Activated naive CD4-positive, alpha-beta T cell treated with anti-CD3 and anti-CD28 coated beads for 36 hours (primary cell): ENCODE results near the gene PDE6B. TPM values are rescaled to one million over a fixed set of nuclear protein-coding genes. Genes with fewer than 3 reads are reported as not detected.
"Not testable (repeated sequence)": the region's sequence is repeated elsewhere in the genome, so short reads cannot be mapped to it uniquely, and the experiment has no call there.

ENCODE experiments used
- CTCF ChIA-PET: fragments of 350-600 bp; sonication (Branson Sonifier 250); formaldehyde crosslinking; loops from one replicate; lab custom pipeline; 2021; ENCODE audit warnings: antibody characterized with exemption; lab: Charles Lee
- DNase-seq: peaks from one replicate; pipeline ENCODE4 v3.0.0-alpha.2; 2020
- H3K27ac Mint-ChIP-seq: one replicate; pipeline ENCODE4 v1.8.0; 2021; ENCODE audit warnings: mild to moderate bottlenecking, mixed read lengths
- H3K27me3 Mint-ChIP-seq: one replicate; pipeline ENCODE4 v1.8.0; 2021; ENCODE audit warnings: low read depth, mixed read lengths
- H3K36me3 Mint-ChIP-seq: one replicate; pipeline ENCODE4 v1.8.0; 2021; ENCODE audit warnings: low read depth, mixed read lengths
- H3K4me1 Mint-ChIP-seq: one replicate; pipeline ENCODE4 v1.8.0; 2021; ENCODE audit warnings: low read depth, mixed read lengths
- H3K4me3 Mint-ChIP-seq: one replicate; pipeline ENCODE4 v1.8.0; 2021; ENCODE audit warnings: mild to moderate bottlenecking, moderate library complexity, mixed read lengths
- H3K9me3 Mint-ChIP-seq: one replicate; pipeline ENCODE4 v1.8.0; 2021; ENCODE audit warnings: mixed read lengths
- intact Hi-C: fragments of 100-400 bp; cut with micrococcal nuclease; formaldehyde crosslinking; loops from one replicate; pipeline ENCODE4 v1.15.1; 2023
- total RNA-seq, 2 experiments: library from RNA; stranded (reverse); gene quantifications; one replicate each; pipeline ENCODE4 v1.2.3, GENCODE V29; 2021

Gene PDE6B
- total RNA-seq, 2 experiments from 2014 or later, result 17.4 to 18.1 TPM

- H3K4me1 Mint-ChIP-seq, result no peaks in the 10 kb centered on the region
- CTCF ChIA-PET, result no interaction called here
- H3K27me3 Mint-ChIP-seq, result peaks cover 5% of the 10 kb centered on the region
- intact Hi-C loops, result no loop called here
- peaks cover 2% of the 10 kb centered on the region for H3K9me3 Mint-ChIP-seq
- H3K27ac Mint-ChIP-seq, result no peak overlapping the region
- no peak overlapping the region for H3K4me3 Mint-ChIP-seq
- DNase-seq, result no peak
- H3K36me3 Mint-ChIP-seq, result no peaks in the 10 kb centered on the region
Observed at GRCh38 chr4:637536-638280, 12.3 kb downstream of the PDE6B start.

GRCh38 chr4:642366-642765 is 17.0 kb downstream of the PDE6B start:
- H3K9me3 Mint-ChIP-seq, DNase-seq, H3K27ac Mint-ChIP-seq, H3K4me1 Mint-ChIP-seq, H3K36me3 Mint-ChIP-seq, H3K27me3 Mint-ChIP-seq, H3K4me3 Mint-ChIP-seq, intact Hi-C loops: not testable (repeated sequence)
- CTCF ChIA-PET, result interaction anchor here (0.7 kb wide), 1 partner anchor 239 kb away, joined by 4 read pairs; no protein-coding TSS in a partner anchor

GRCh38 chr4:646460-646859 is 21.1 kb downstream of the PDE6B start:
- intact Hi-C loops, result no loop called here
- H3K27me3 Mint-ChIP-seq, result peaks cover 3% of the 10 kb centered on the region
- peak; percentile 47 for DNase-seq
- no peaks in the 10 kb centered on the region for H3K9me3 Mint-ChIP-seq
- H3K27ac Mint-ChIP-seq, result no peak overlapping the region
- H3K36me3 Mint-ChIP-seq, result no peaks in the 10 kb centered on the region
- H3K4me3 Mint-ChIP-seq, result peak overlapping the region; percentile 60
- H3K4me1 Mint-ChIP-seq, result peaks cover 5% of the 10 kb centered on the region
- CTCF ChIA-PET, result no interaction called here

GRCh38 chr4:647481-647880 is 22.1 kb downstream of the PDE6B start:
- no peak for DNase-seq
- Mint-ChIP-seq H3K27me3 (peaks cover 3% of the 10 kb centered on the region), H3K4me3 (no peak overlapping the region), H3K9me3 (no peaks in the 10 kb centered on the region), H3K4me1 (peaks cover 5% of the 10 kb centered on the region), H3K27ac (no peak overlapping the region), H3K36me3 (no peaks in the 10 kb centered on the region)
- CTCF ChIA-PET, result interaction anchor here (0.6 kb wide), 1 partner anchor 266 kb away, joined by 3 read pairs; no protein-coding TSS in a partner anchor
- intact Hi-C loops, result no loop called here

- CTCF ChIA-PET, result interaction anchor here (0.6 to 1.4 kb wide), 2 partner anchors 46 to 62 kb away, joined by 4 to 5 read pairs; no protein-coding TSS in a partner anchor
- H3K27me3 Mint-ChIP-seq, result peaks cover 3% of the 10 kb centered on the region
- H3K36me3 Mint-ChIP-seq, result no peaks in the 10 kb centered on the region
- no peaks in the 10 kb centered on the region for H3K9me3 Mint-ChIP-seq
- intact Hi-C loops, result no loop called here
- peaks cover 5% of the 10 kb centered on the region for H3K4me1 Mint-ChIP-seq
- DNase-seq, result no peak
- no peak overlapping the region for H3K27ac Mint-ChIP-seq
- no peak overlapping the region for H3K4me3 Mint-ChIP-seq
Observed at GRCh38 chr4:648579-649292, 23.4 kb downstream of the PDE6B start.

GRCh38 chr4:649293-649625 is 23.9 kb downstream of the PDE6B start:
- H3K4me3 Mint-ChIP-seq, result no peak overlapping the region
- peaks cover 5% of the 10 kb centered on the region for H3K4me1 Mint-ChIP-seq
- H3K36me3 Mint-ChIP-seq, result no peaks in the 10 kb centered on the region
- intact Hi-C loops, result no loop called here
- no peaks in the 10 kb centered on the region for H3K9me3 Mint-ChIP-seq
- no peak overlapping the region for H3K27ac Mint-ChIP-seq
- H3K27me3 Mint-ChIP-seq, result peaks cover 3% of the 10 kb centered on the region
- CTCF ChIA-PET, result interaction anchor here (1.4 kb wide), 1 partner anchor 46 kb away, joined by 4 read pairs; no protein-coding TSS in a partner anchor
- DNase-seq, result no peak

- H3K4me1 Mint-ChIP-seq, result peaks cover 5% of the 10 kb centered on the region
- CTCF ChIA-PET, result no interaction called here
- DNase-seq, result no peak
- intact Hi-C loops, result no loop called here
- no peak overlapping the region for H3K4me3 Mint-ChIP-seq
- H3K27me3 Mint-ChIP-seq, result peaks cover 3% of the 10 kb centered on the region
- H3K9me3 Mint-ChIP-seq, result no peaks in the 10 kb centered on the region
- H3K36me3 Mint-ChIP-seq, result no peaks in the 10 kb centered on the region
- no peak overlapping the region for H3K27ac Mint-ChIP-seq
Observed at GRCh38 chr4:649751-650310, 24.5 kb downstream of the PDE6B start.

- Mint-ChIP-seq H3K9me3 (no peaks in the 10 kb centered on the region), H3K4me1 (peaks cover 5% of the 10 kb centered on the region), H3K27ac (no peak overlapping the region), H3K27me3 (peaks cover 3% of the 10 kb centered on the region), H3K4me3 (no peak overlapping the region), H3K36me3 (no peaks in the 10 kb centered on the region)
- intact Hi-C loops, result no loop called here
- no peak for DNase-seq
- CTCF ChIA-PET, result no interaction called here
Observed at GRCh38 chr4:650461-650860, 25.1 kb downstream of the PDE6B start.

- CTCF ChIA-PET, result interaction anchor here (1.1 kb wide), 1 partner anchor 48 kb away, joined by 3 read pairs; no protein-coding TSS in a partner anchor
- H3K4me3 Mint-ChIP-seq, result no peak overlapping the region
- no peaks in the 10 kb centered on the region for H3K9me3 Mint-ChIP-seq
- H3K27me3 Mint-ChIP-seq, result peaks cover 3% of the 10 kb centered on the region
- DNase-seq, result no peak
- H3K27ac Mint-ChIP-seq, result no peak overlapping the region
- intact Hi-C loops, result no loop called here
- H3K36me3 Mint-ChIP-seq, result no peaks in the 10 kb centered on the region
- peaks cover 3% of the 10 kb centered on the region for H3K4me1 Mint-ChIP-seq
Observed at GRCh38 chr4:650951-651883, 25.8 kb downstream of the PDE6B start.

- CTCF ChIA-PET, result interaction anchor here (1.1 to 1.2 kb wide), 2 partner anchors 22 to 49 kb away, joined by 3 to 4 read pairs; partner anchors contain the start of genes ATP5ME and MYL5
- Mint-ChIP-seq H3K4me3 (no peak overlapping the region), H3K36me3 (no peaks in the 10 kb centered on the region), H3K27ac (peak overlapping the region; percentile 36), H3K9me3 (no peaks in the 10 kb centered on the region), H3K4me1 (no peaks in the 10 kb centered on the region), H3K27me3 (no peaks in the 10 kb centered on the region)
- DNase-seq, result no peak
- intact Hi-C loops, result no loop called here
Observed at GRCh38 chr4:651884-652642, 26.7 kb downstream of the PDE6B start.

- Mint-ChIP-seq H3K9me3 (no peaks in the 10 kb centered on the region), H3K4me3 (no peak overlapping the region), H3K4me1 (no peaks in the 10 kb centered on the region), H3K27ac (no peak overlapping the region), H3K27me3 (no peaks in the 10 kb centered on the region), H3K36me3 (no peaks in the 10 kb centered on the region)
- DNase-seq, result no peak
- intact Hi-C loops, result no loop called here
- CTCF ChIA-PET, result interaction anchor here (1.2 kb wide), 1 partner anchor 21 kb away, joined by 4 read pairs; the partner anchor contains the start of genes ATP5ME and MYL5
Observed at GRCh38 chr4:653080-653821, 27.9 kb downstream of the PDE6B start.
